ENCODE measurements around the gene USP16. TPM values are rescaled to one million over a fixed set of nuclear protein-coding genes. Genes with fewer than 3 reads are reported as not detected.

The USP16 gene
- total RNA-seq, 1 experiment from 2014 or later = 30.6 TPM

- Histone ChIP-seq H3K18ac (ENCODE audit: insufficient read length, low read depth, low read length) (no peak overlapping the region), H3K4ac (ENCODE audit: low read depth, low read length) (no peak overlapping the region), H3K56ac (ENCODE audit: insufficient read length, low read depth, low read length) (no peak overlapping the region), H4K91ac (ENCODE audit: insufficient read length, low read depth, low read length) (no peak overlapping the region), H2BK15ac (ENCODE audit: low read depth, low read length) (no peak overlapping the region), H2BK120ac (ENCODE audit: low read depth, low read length, poor library complexity, severe bottlenecking) (no peak overlapping the region), H3K4me1 (ENCODE audit: insufficient read depth, low read length) (no peaks in the 10 kb centered on the region), H3K23me2 (ENCODE audit: insufficient read length, low read depth, low read length, poor library complexity, severe bottlenecking) (no peaks in the 10 kb centered on the region), H3T11ph (ENCODE audit: low read length) (no peak overlapping the region), H3K4me2 (ENCODE audit: insufficient read depth, insufficient read length, low read length) (no peak overlapping the region), H2BK20ac (ENCODE audit: low read depth, low read length, poor library complexity, severe bottlenecking) (no peak overlapping the region), H4K8ac (replicated peaks; ENCODE audit: insufficient read length, low read depth, low read length) (no peak overlapping the region), H4K5ac (ENCODE audit: insufficient read length, low read depth, low read length) (no peak overlapping the region), H2BK5ac (ENCODE audit: insufficient read length, low read length) (no peak overlapping the region), H2AFZ (ENCODE audit: low read length) (no peak overlapping the region), H3K9ac (ENCODE audit: extremely low read depth, insufficient read length, low read length) (no peak overlapping the region), H3K27ac (ENCODE audit: insufficient read length, low read depth, low read length) (no peak overlapping the region), H3K23ac (ENCODE audit: insufficient read length, low read depth, low read length) (no peak overlapping the region), H3K27me3 (ENCODE audit: insufficient read depth, low read length) (no peaks in the 10 kb centered on the region), H3K14ac (ENCODE audit: insufficient read depth, low read length) (no peak overlapping the region), H2BK12ac (ENCODE audit: insufficient read length, low read depth, low read length) (no peak overlapping the region), H2AK5ac (ENCODE audit: insufficient read length, low read length) (no peak overlapping the region), H3K79me2 (ENCODE audit: insufficient read depth, low read length) (no peaks in the 10 kb centered on the region), H3K9me3 (ENCODE audit: control insufficient read depth, low read depth, low read length) (no peaks in the 10 kb centered on the region), H4K20me1 (ENCODE audit: control insufficient read depth, insufficient read depth, insufficient read length) (no peaks in the 10 kb centered on the region), H3K79me1 (ENCODE audit: insufficient read depth, low read depth, low read length, poor library complexity, severe bottlenecking) (no peaks in the 10 kb centered on the region)
- Mint-ChIP-seq H3K27me3 (ENCODE audit: low read depth) (peaks cover 6% of the 10 kb centered on the region), H3K4me3 (no peak overlapping the region), H3K36me3 (ENCODE audit: insufficient read depth in 1 of 3, low read depth in 3 of 3) (no peaks in the 10 kb centered on the region; a peak in 1 of 7 replicates), H3K9me3 (peaks cover 0 to 2% of the 10 kb centered on the region in 2 experiments; a peak in 1 of 5 replicates), H3K4me1 (peaks cover 6 to 7% of the 10 kb centered on the region in 2 experiments), H3K27ac (no peak overlapping the region)
- TF ChIP-seq CTCF (conservative IDR thresholded peaks at IDR 0.05) = no peak
- no peak for DNase-seq
- WGBS (ENCODE audit: extremely low coverage, insufficient read length, low lambda C conversion rate) = no CpG with 5 or more reads among the region's 2 CpGs
These were observed 73.7 kb downstream of the USP16 start for GRCh38 chr21:29098156-29098555.
